Lung (tissue), 12 donors: ENCODE data around the gene SAP25. TPM values are rescaled to one million over a fixed set of nuclear protein-coding genes. Genes with fewer than 3 reads are reported as not detected.
"Not testable (repeated sequence)": the region's sequence is repeated elsewhere in the genome, so short reads cannot be mapped to it uniquely, and the experiment has no call there.

Experiments used
- ATAC-seq: fragments of 200-7000 bp; cut with Tn5 transposase; one replicate; pipeline ENCODE4 v1.9.1; 2020; ENCODE audit warnings: moderate number of reproducible peaks; ENCODE audit not compliant: insufficient read depth, low FRiP score
- DNase-seq, 3 donors: peaks; one replicate each; pipeline ENCODE4 v3.0.0-alpha.2; 2013 to 2017
- H3K27ac ChIP-seq, 2 donors: one replicate each; pipeline ENCODE4 v1.5.1; 2013; ENCODE audit warnings: mild to moderate bottlenecking in 2 of 2, moderate library complexity in 2 of 2, control low read depth in 1 of 2, inconsistent platforms in 1 of 2, low read depth in 1 of 2, low read length in 1 of 2
- H3K27me3 ChIP-seq, 3 donors: one replicate each; pipeline ENCODE4 v1.5.1; 2013; ENCODE audit warnings: low read length in 2 of 3; ENCODE audit not compliant: control insufficient read depth in 3 of 3, insufficient read depth in 3 of 3
- H3K36me3 ChIP-seq, 4 donors: one replicate each; pipeline ENCODE4 v1.5.1; 2013; ENCODE audit warnings: low read length in 4 of 4, mild to moderate bottlenecking in 1 of 4, moderate library complexity in 1 of 4; ENCODE audit not compliant: control insufficient read depth in 4 of 4, insufficient read depth in 4 of 4
- H3K4me1 ChIP-seq, 5 donors: one replicate each; pipeline ENCODE4 v1.5.1; 2013; ENCODE audit warnings: low read length in 5 of 5, mild to moderate bottlenecking in 2 of 5, moderate library complexity in 1 of 5; ENCODE audit not compliant: control insufficient read depth in 5 of 5, insufficient read depth in 5 of 5
- H3K4me3 ChIP-seq: one replicate; pipeline ENCODE4 v1.5.1; 2013; ENCODE audit warnings: mild to moderate bottlenecking, control low read depth, moderate library complexity
- H3K9ac ChIP-seq, 2 donors: one replicate each; pipeline ENCODE4 v1.5.1; 2013; ENCODE audit warnings: low read length in 2 of 2, control low read depth in 1 of 2; ENCODE audit not compliant: insufficient read depth in 1 of 2
- H3K9me3 ChIP-seq, 4 donors: one replicate each; pipeline ENCODE4 v1.5.1; 2013; ENCODE audit warnings: low read length in 3 of 4, mild to moderate bottlenecking in 1 of 4, moderate library complexity in 1 of 4; ENCODE audit not compliant: control insufficient read depth in 4 of 4, insufficient read depth in 3 of 4
- WGBS, 2 donors: extraction: QIAGEN DNeasy Blood & Tissue Kit; methylation state at CpG; one replicate each; pipeline ENCODE4 v1.1.7; 2013; 5-methylcytosine and 5-hydroxymethylcytosine counted together
- polyA plus RNA-seq, 2 donors: library from polyadenylated mRNA; stranded (reverse); fragments of 200-250 nt; gene quantifications; one replicate each; pipeline ENCODE4 v1.2.1, GENCODE V29; 2013
- total RNA-seq, 2 donors: library from RNA; depleted of rRNA in 1 of 2; stranded (reverse); fragments of >200 nt in 1 of 2; gene quantifications; one replicate each; pipeline ENCODE4 v1.2.1, GENCODE V29; 2014 to 2021
- TF ChIP-seq, protein P1 (sequence below): IDR thresholded peaks from 2 replicates; pipeline ENCODE4 v1.5.1; 2012; ENCODE audit warnings: mild to moderate bottlenecking; ENCODE audit errors: control extremely low read depth, extremely low read depth
- donor health status: control.
- donor health status: control.
- donor health status: Bipolar disorder and iron deficiency.
- donor health status: healthy.
- donor health status: DM: yes; HTN: yes; CAD: no.

The SAP25 gene
- total and polyA plus RNA-seq, 4 donors, result 1.9 to 9.9 (median 6.2) TPM

GRCh38 chr7:100567031-100567730 lies 6.5 kb downstream of the SAP25 start:
- H3K27me3 ChIP-seq, result no peaks in the 10 kb centered on the region
- ATAC-seq, result no peak
- H3K9ac ChIP-seq, result no peak overlapping the region
- H3K4me3 ChIP-seq, result no peak overlapping the region
- H3K4me1 ChIP-seq, result peaks cover 0 to 19% (median 12%) of the 10 kb centered on the region in 5 donors
- H3K36me3 ChIP-seq, result peaks cover 0 to 14% (median 0%) of the 10 kb centered on the region in 4 donors
- WGBS, 2 donors, result 79 to 83% methylated on average over 12 of the region's 12 CpGs
- H3K27ac ChIP-seq, result peak overlapping the region in 1 of 2 donors; percentile 28
- DNase-seq, result no peak
- TF ChIP-seq, protein P1, sequence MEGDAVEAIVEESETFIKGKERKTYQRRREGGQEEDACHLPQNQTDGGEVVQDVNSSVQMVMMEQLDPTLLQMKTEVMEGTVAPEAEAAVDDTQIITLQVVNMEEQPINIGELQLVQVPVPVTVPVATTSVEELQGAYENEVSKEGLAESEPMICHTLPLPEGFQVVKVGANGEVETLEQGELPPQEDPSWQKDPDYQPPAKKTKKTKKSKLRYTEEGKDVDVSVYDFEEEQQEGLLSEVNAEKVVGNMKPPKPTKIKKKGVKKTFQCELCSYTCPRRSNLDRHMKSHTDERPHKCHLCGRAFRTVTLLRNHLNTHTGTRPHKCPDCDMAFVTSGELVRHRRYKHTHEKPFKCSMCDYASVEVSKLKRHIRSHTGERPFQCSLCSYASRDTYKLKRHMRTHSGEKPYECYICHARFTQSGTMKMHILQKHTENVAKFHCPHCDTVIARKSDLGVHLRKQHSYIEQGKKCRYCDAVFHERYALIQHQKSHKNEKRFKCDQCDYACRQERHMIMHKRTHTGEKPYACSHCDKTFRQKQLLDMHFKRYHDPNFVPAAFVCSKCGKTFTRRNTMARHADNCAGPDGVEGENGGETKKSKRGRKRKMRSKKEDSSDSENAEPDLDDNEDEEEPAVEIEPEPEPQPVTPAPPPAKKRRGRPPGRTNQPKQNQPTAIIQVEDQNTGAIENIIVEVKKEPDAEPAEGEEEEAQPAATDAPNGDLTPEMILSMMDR, result no peak
- no peaks in the 10 kb centered on the region for H3K9me3 ChIP-seq

DNA sequence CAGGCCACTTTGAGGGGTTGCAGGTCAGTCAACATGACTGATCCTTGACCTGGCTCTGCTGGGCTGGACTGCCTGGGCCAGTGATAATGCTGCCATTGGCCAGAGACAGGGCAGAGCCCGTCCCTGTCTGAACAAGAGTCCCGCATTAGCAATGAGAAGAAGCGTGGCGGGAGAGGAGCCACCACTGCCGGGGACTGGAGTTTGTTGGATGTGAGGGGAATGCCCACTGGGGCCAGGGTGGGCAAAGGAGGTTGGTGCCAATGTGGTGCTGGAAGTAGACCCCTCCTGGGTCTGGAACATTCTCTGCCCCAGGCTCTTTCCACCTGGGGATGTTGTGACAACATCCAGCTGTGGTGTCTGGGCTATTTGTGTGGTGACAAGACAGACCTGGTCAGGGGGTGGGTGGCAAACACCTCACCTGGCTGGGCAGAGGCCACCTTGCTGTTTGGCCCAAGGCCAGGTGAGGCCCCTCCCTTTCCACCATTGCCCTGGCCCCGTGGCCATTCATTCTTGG lies 7.6 kb downstream of the SAP25 start:
- no peak overlapping the region for H3K4me3 ChIP-seq
- H3K27me3 ChIP-seq, result no peaks in the 10 kb centered on the region
- WGBS, 2 donors, result 86 to 87% methylated on average over 6 of the region's 6 CpGs
- no peak overlapping the region for H3K9ac ChIP-seq
- no peak overlapping the region for H3K27ac ChIP-seq
- peaks cover 0 to 16% (median 5%) of the 10 kb centered on the region in 5 donors for H3K4me1 ChIP-seq
- TF ChIP-seq, protein P1, result no peak
- H3K9me3 ChIP-seq, result no peaks in the 10 kb centered on the region
- DNase-seq, result no peak
- peaks cover 0 to 17% (median 0%) of the 10 kb centered on the region in 4 donors for H3K36me3 ChIP-seq
- ATAC-seq, result no peak

- no peak for DNase-seq
- no peak for ATAC-seq
- Histone ChIP-seq H3K9me3 (no peaks in the 10 kb centered on the region), H3K4me3 (no peak overlapping the region), H3K27me3 (no peaks in the 10 kb centered on the region), H3K4me1 (peaks cover 0 to 11% (median 3%) of the 10 kb centered on the region in 5 donors), H3K36me3 (peaks cover 0 to 17% (median 0%) of the 10 kb centered on the region in 4 donors), H3K9ac (no peak overlapping the region), H3K27ac (no peak overlapping the region)
- WGBS, 2 donors, result 92 to 95% methylated on average over 11 of the region's 11 CpGs
- TF ChIP-seq, protein P1, result no peak
These were observed 8.5 kb downstream of the SAP25 start for GRCh38 chr7:100565133-100565571.

- peaks cover 0 to 17% (median 0%) of the 10 kb centered on the region in 4 donors for H3K36me3 ChIP-seq
- 87 to 91% methylated on average over 6 of the region's 6 CpGs for WGBS, 2 donors
- H3K4me3 ChIP-seq, DNase-seq, ATAC-seq, H3K4me1 ChIP-seq, H3K27me3 ChIP-seq, H3K27ac ChIP-seq, H3K9ac ChIP-seq, H3K9me3 ChIP-seq: not testable (repeated sequence)
These were observed 9.3 kb downstream of the SAP25 start for GRCh38 chr7:100564405-100564804.
